Mesendoderm (in vitro differentiated cells): ENCODE measurements around the gene HEG1.

Experiments used
- DNase-seq: peaks from one replicate; pipeline ENCODE4 v3.0.0; 2013
- H2AK5ac ChIP-seq: 2 replicates; pipeline ENCODE4 v1.6.1; 2013; ENCODE audit warnings: low read length, inconsistent platforms
- H2BK120ac ChIP-seq: 2 replicates; pipeline ENCODE4 v1.6.1; 2013; ENCODE audit warnings: low read depth, mild to moderate bottlenecking, low read length, moderate library complexity, mixed read lengths
- H2BK15ac ChIP-seq: replicated peaks from 2 replicates; pipeline ENCODE4 v1.6.1; 2013; ENCODE audit warnings: low read depth, mild to moderate bottlenecking, moderate library complexity
- H2BK5ac ChIP-seq: 2 replicates; pipeline ENCODE4 v1.6.1; 2013; ENCODE audit warnings: low read length, inconsistent platforms
- H3K18ac ChIP-seq: 2 replicates; pipeline ENCODE4 v1.6.1; 2013; ENCODE audit warnings: mild to moderate bottlenecking, low read length, mixed read lengths
- H3K23ac ChIP-seq: one replicate; pipeline ENCODE4 v1.6.1; 2013; ENCODE audit warnings: low read length
- H3K27ac ChIP-seq: 2 replicates; pipeline ENCODE4 v1.5.1; 2013; ENCODE audit warnings: low read depth, mild to moderate bottlenecking, inconsistent platforms, low read length, moderate library complexity
- H3K27me3 ChIP-seq: 2 replicates; pipeline ENCODE4 v1.6.1; 2013; ENCODE audit warnings: low read length, control low read depth, mild to moderate bottlenecking, inconsistent platforms; ENCODE audit not compliant: insufficient read depth, poor library complexity
- H3K36me3 ChIP-seq: 2 replicates; pipeline ENCODE4 v1.6.1; 2013; ENCODE audit warnings: low read length, inconsistent platforms; ENCODE audit not compliant: control insufficient read depth, insufficient read depth
- H3K4ac ChIP-seq: one replicate; pipeline ENCODE4 v1.6.1; 2013; ENCODE audit warnings: low read depth, mild to moderate bottlenecking, low read length, moderate library complexity
- H3K4me1 ChIP-seq: 2 replicates; pipeline ENCODE4 v1.6.1; 2013; ENCODE audit warnings: low read depth, low read length, inconsistent platforms; ENCODE audit not compliant: control insufficient read depth
- H3K4me2 ChIP-seq: 2 replicates; pipeline ENCODE4 v1.6.1; 2013; ENCODE audit warnings: low read length
- H3K4me3 ChIP-seq: 2 replicates; pipeline ENCODE4 v1.5.1; 2013; ENCODE audit warnings: mild to moderate bottlenecking, low read length
- H3K56ac ChIP-seq: one replicate; pipeline ENCODE4 v1.6.1; 2013; ENCODE audit warnings: low read length
- H3K79me1 ChIP-seq: 2 replicates; pipeline ENCODE4 v1.6.1; 2013; ENCODE audit warnings: low read length, inconsistent platforms
- H3K79me2 ChIP-seq: 2 replicates; pipeline ENCODE4 v1.6.1; 2013; ENCODE audit warnings: mild to moderate bottlenecking, low read length; ENCODE audit not compliant: control insufficient read depth, insufficient read depth
- H3K9ac ChIP-seq: 2 replicates; pipeline ENCODE4 v1.6.1; 2013; ENCODE audit warnings: low read length, inconsistent platforms
- H4K5ac ChIP-seq: one replicate; pipeline ENCODE4 v1.6.1; 2013; ENCODE audit warnings: low read length
- H4K8ac ChIP-seq: one replicate; pipeline ENCODE4 v1.6.1; 2013; ENCODE audit warnings: low read depth, mild to moderate bottlenecking, control low read depth, low read length, moderate library complexity
- WGBS: extraction: QIAGEN DNeasy Blood & Tissue Kit; methylation state at CpG from one replicate; pipeline ENCODE4 v1.1.7; 2013; ENCODE audit warnings: low lambda C conversion rate, missing lambda C conversion rate; ENCODE audit not compliant: insufficient coverage; ENCODE audit errors: extremely low coverage; 5-methylcytosine and 5-hydroxymethylcytosine counted together

Gene HEG1

GRCh38 chr3:124935794-124936542, 119.8 kb downstream of the HEG1 start:
- Histone ChIP-seq H2BK5ac (no peak overlapping the region), H3K4ac (no peak overlapping the region), H4K8ac (no peak overlapping the region), H3K23ac (no peak overlapping the region), H3K9ac (no peak overlapping the region), H4K5ac (no peak overlapping the region), H2AK5ac (no peak overlapping the region), H3K27me3 (no peaks in the 10 kb centered on the region), H2BK15ac (no peak overlapping the region), H3K36me3 (no peaks in the 10 kb centered on the region), H2BK120ac (no peak overlapping the region), H3K27ac (no peak overlapping the region), H3K4me1 (no peaks in the 10 kb centered on the region), H3K18ac (no peak overlapping the region), H3K79me2 (no peaks in the 10 kb centered on the region), H3K79me1 (no peaks in the 10 kb centered on the region), H3K56ac (no peak overlapping the region), H3K4me3 (no peak overlapping the region), H3K4me2 (no peak overlapping the region)
- WGBS = no CpG with 5 or more reads among the region's 5 CpGs
- DNase-seq = no peak

GRCh38 chr3:124935264-124935663, 120.5 kb downstream of the HEG1 start:
- Histone ChIP-seq H3K79me1 (no peaks in the 10 kb centered on the region), H3K18ac (no peak overlapping the region), H3K4me1 (no peaks in the 10 kb centered on the region), H3K9ac (no peak overlapping the region), H3K4ac (no peak overlapping the region), H3K4me3 (no peak overlapping the region), H3K36me3 (no peaks in the 10 kb centered on the region), H3K23ac (no peak overlapping the region), H3K4me2 (no peak overlapping the region), H2BK5ac (no peak overlapping the region), H4K8ac (no peak overlapping the region), H3K27me3 (no peaks in the 10 kb centered on the region), H2BK120ac (no peak overlapping the region), H3K79me2 (no peaks in the 10 kb centered on the region), H3K56ac (no peak overlapping the region), H2AK5ac (no peak overlapping the region), H2BK15ac (no peak overlapping the region), H3K27ac (no peak overlapping the region), H4K5ac (no peak overlapping the region)
- DNase-seq = no peak

GRCh38 chr3:124934577-124934976, 121.2 kb downstream of the HEG1 start, which contains the start of gene MUC13:
Gene MUC13 (minus strand): TSS chr3:124934751. CDS start chr3:124934712, 39 bp downstream.
- H4K8ac ChIP-seq = no peak within 1 kb of the TSS
- no peak within 1 kb of the TSS for H4K5ac ChIP-seq
- no peak within 1 kb of the TSS for H2BK15ac ChIP-seq
- no peaks in the 10 kb centered on the region for H3K4me1 ChIP-seq
- H2AK5ac ChIP-seq = no peak within 1 kb of the TSS
- no peak within 1 kb of the TSS for H3K27ac ChIP-seq
- no peak within 1 kb of the TSS for H3K4me2 ChIP-seq
- DNase-seq = no peak
- no peak within 1 kb of the TSS for H3K4ac ChIP-seq
- no peak within 1 kb of the TSS for H3K56ac ChIP-seq
- no peaks in the 10 kb centered on the region for H3K27me3 ChIP-seq
- H3K36me3 ChIP-seq = no peaks in the 10 kb centered on the region
- no peak within 1 kb of the TSS for H3K9ac ChIP-seq
- H3K23ac ChIP-seq = no peak within 1 kb of the TSS
- no peak within 1 kb of the TSS for H3K18ac ChIP-seq
- H2BK5ac ChIP-seq = no peak within 1 kb of the TSS
- no peak within 1 kb of the TSS for H3K4me3 ChIP-seq
- no CpG with 5 or more reads among the region's 5 CpGs for WGBS
- no peak within 1 kb of the TSS for H2BK120ac ChIP-seq
- H3K79me2 ChIP-seq = no peaks in the 10 kb centered on the region
- H3K79me1 ChIP-seq = no peaks in the 10 kb centered on the region

GRCh38 chr3:124928333-124929202, 127.2 kb downstream of the HEG1 start:
- H3K9ac ChIP-seq = no peak overlapping the region
- no peaks in the 10 kb centered on the region for H3K4me1 ChIP-seq
- peak; percentile 61 for DNase-seq
- H3K4me2 ChIP-seq = no peak overlapping the region
- H3K4me3 ChIP-seq = no peak overlapping the region
- H3K27me3 ChIP-seq = no peaks in the 10 kb centered on the region
- no peak overlapping the region for H3K23ac ChIP-seq
- no peak overlapping the region for H3K4ac ChIP-seq
- H2AK5ac ChIP-seq = no peak overlapping the region
- H3K79me2 ChIP-seq = no peaks in the 10 kb centered on the region
- no peaks in the 10 kb centered on the region for H3K79me1 ChIP-seq
- H2BK15ac ChIP-seq = no peak overlapping the region
- H4K8ac ChIP-seq = no peak overlapping the region
- WGBS = no CpG with 5 or more reads among the region's 4 CpGs
- no peak overlapping the region for H2BK5ac ChIP-seq
- H4K5ac ChIP-seq = no peak overlapping the region
- H3K56ac ChIP-seq = no peak overlapping the region
- H3K36me3 ChIP-seq = no peaks in the 10 kb centered on the region
- no peak overlapping the region for H2BK120ac ChIP-seq
- no peak overlapping the region for H3K18ac ChIP-seq
- H3K27ac ChIP-seq = no peak overlapping the region

GRCh38 chr3:124927574-124928045, 128.2 kb downstream of the HEG1 start:
- Histone ChIP-seq H3K27me3 (no peaks in the 10 kb centered on the region), H3K4me2 (no peak overlapping the region), H3K4ac (no peak overlapping the region), H3K18ac (no peak overlapping the region), H3K23ac (peak overlapping the region; percentile 49), H4K8ac (no peak overlapping the region), H3K79me2 (no peaks in the 10 kb centered on the region), H3K27ac (no peak overlapping the region), H2BK120ac (no peak overlapping the region), H3K9ac (no peak overlapping the region), H3K36me3 (no peaks in the 10 kb centered on the region), H2AK5ac (no peak overlapping the region), H3K56ac (no peak overlapping the region), H3K4me3 (no peak overlapping the region), H3K4me1 (no peaks in the 10 kb centered on the region), H3K79me1 (no peaks in the 10 kb centered on the region), H2BK5ac (no peak overlapping the region), H4K5ac (no peak overlapping the region), H2BK15ac (no peak overlapping the region)
- no peak for DNase-seq
- no CpG with 5 or more reads among the region's 2 CpGs for WGBS
